ENCODE measurements around the gene ARL15.
"Not testable (repeated sequence)": the region's sequence is repeated elsewhere in the genome, so short reads cannot be mapped to it uniquely, and the experiment has no call there.

Gene ARL15

GRCh38 chr5:53871050-53871449, 439.3 kb downstream of the ARL15 start:
- no peaks in the 10 kb centered on the region for H3K36me3 ChIP-seq (ENCODE audit: insufficient read depth, low read length)
- no peak overlapping the region for H2AFZ ChIP-seq (ENCODE audit: low read length)
- no peaks in the 10 kb centered on the region for H3K9me2 ChIP-seq (replicated peaks; ENCODE audit: low read depth, low read length)
- no peak overlapping the region for H3K9ac ChIP-seq (ENCODE audit: low read depth, low read length, poor library complexity, severe bottlenecking)
- TF ChIP-seq EZH2phosphoT487 (IDR thresholded peaks at IDR 0.05; ENCODE audit: borderline replicate concordance), result no peak
- TF ChIP-seq, protein P1, sequence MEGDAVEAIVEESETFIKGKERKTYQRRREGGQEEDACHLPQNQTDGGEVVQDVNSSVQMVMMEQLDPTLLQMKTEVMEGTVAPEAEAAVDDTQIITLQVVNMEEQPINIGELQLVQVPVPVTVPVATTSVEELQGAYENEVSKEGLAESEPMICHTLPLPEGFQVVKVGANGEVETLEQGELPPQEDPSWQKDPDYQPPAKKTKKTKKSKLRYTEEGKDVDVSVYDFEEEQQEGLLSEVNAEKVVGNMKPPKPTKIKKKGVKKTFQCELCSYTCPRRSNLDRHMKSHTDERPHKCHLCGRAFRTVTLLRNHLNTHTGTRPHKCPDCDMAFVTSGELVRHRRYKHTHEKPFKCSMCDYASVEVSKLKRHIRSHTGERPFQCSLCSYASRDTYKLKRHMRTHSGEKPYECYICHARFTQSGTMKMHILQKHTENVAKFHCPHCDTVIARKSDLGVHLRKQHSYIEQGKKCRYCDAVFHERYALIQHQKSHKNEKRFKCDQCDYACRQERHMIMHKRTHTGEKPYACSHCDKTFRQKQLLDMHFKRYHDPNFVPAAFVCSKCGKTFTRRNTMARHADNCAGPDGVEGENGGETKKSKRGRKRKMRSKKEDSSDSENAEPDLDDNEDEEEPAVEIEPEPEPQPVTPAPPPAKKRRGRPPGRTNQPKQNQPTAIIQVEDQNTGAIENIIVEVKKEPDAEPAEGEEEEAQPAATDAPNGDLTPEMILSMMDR (conservative IDR thresholded peaks at IDR 0.05; ENCODE audit: low read length), result peak; percentile 47
- H4K20me1 ChIP-seq (ENCODE audit: insufficient read depth, low read length, poor library complexity, severe bottlenecking), result no peaks in the 10 kb centered on the region
- no peaks in the 10 kb centered on the region for H3K27me3 ChIP-seq (ENCODE audit: insufficient read depth, low read length, poor library complexity, severe bottlenecking)
- no peaks in the 10 kb centered on the region for H3K79me2 ChIP-seq (ENCODE audit: insufficient read depth, low read length)
- H3F3A ChIP-seq (ENCODE audit: low read depth), result no peaks in the 10 kb centered on the region
- no peak overlapping the region for H3K4me2 ChIP-seq (ENCODE audit: low read depth, low read length, poor library complexity, severe bottlenecking)
- no peaks in the 10 kb centered on the region for H3K9me3 ChIP-seq (ENCODE audit: insufficient read depth, low read depth, low read length)
- no peak overlapping the region for H3K4me3 ChIP-seq (ENCODE audit: low read length, poor library complexity, severe bottlenecking)
- no peaks in the 10 kb centered on the region for H3K4me1 ChIP-seq (ENCODE audit: insufficient read depth, low read length, poor library complexity, severe bottlenecking)

- Histone ChIP-seq H3F3A (ENCODE audit: low read depth) (no peaks in the 10 kb centered on the region), H2AFZ (ENCODE audit: low read length) (no peak overlapping the region), H3K4me1 (ENCODE audit: insufficient read depth, low read length, poor library complexity, severe bottlenecking) (no peaks in the 10 kb centered on the region), H3K4me2 (ENCODE audit: low read depth, low read length, poor library complexity, severe bottlenecking) (no peak overlapping the region), H3K36me3 (ENCODE audit: insufficient read depth, low read length) (no peaks in the 10 kb centered on the region), H3K9me2 (replicated peaks; ENCODE audit: low read depth, low read length) (no peaks in the 10 kb centered on the region), H3K79me2 (ENCODE audit: insufficient read depth, low read length) (no peaks in the 10 kb centered on the region), H4K20me1 (ENCODE audit: insufficient read depth, low read length, poor library complexity, severe bottlenecking) (no peaks in the 10 kb centered on the region), H3K9ac (ENCODE audit: low read depth, low read length, poor library complexity, severe bottlenecking) (no peak overlapping the region), H3K4me3 (ENCODE audit: low read length, poor library complexity, severe bottlenecking) (no peak overlapping the region), H3K9me3 (ENCODE audit: insufficient read depth, low read depth, low read length) (no peaks in the 10 kb centered on the region; the same call in 1 of the 2 replicates), H3K27me3 (ENCODE audit: insufficient read depth, low read length, poor library complexity, severe bottlenecking) (no peaks in the 10 kb centered on the region)
- TF ChIP-seq EZH2phosphoT487 (IDR thresholded peaks at IDR 0.05; ENCODE audit: borderline replicate concordance), result no peak
- TF ChIP-seq, protein P1 (conservative IDR thresholded peaks at IDR 0.05; ENCODE audit: low read length), result no peak
Observed at GRCh38 chr5:53858700-53859456, 451.5 kb downstream of the ARL15 start.

DNA sequence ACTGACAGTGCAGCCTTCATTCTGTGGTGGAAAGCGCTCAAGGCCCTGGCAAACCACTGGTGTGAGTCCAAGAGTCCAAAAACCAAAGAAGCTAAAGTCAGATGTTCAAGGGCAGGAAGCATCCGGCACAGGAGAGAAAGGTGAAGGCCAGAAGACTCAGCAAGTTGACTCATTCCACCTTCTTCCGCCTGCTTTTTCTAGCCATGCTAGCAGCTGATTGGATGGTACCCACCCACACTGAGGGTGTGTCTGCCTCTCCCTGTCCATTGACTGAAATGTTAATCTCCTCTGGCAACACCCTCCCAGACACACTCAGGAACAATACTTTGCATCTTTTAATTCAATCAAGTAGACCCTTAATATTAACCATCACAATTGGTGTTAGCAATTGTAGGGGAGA, 453.9 kb downstream of the ARL15 start:
- Histone ChIP-seq H3K9me2 (replicated peaks; ENCODE audit: low read depth, low read length) (no peaks in the 10 kb centered on the region), H3K79me2 (ENCODE audit: insufficient read depth, low read length) (no peaks in the 10 kb centered on the region), H4K20me1 (ENCODE audit: insufficient read depth, low read length, poor library complexity, severe bottlenecking) (no peaks in the 10 kb centered on the region), H3K4me1 (ENCODE audit: insufficient read depth, low read length, poor library complexity, severe bottlenecking) (no peaks in the 10 kb centered on the region), H2AFZ (ENCODE audit: low read length) (no peak overlapping the region), H3F3A (ENCODE audit: low read depth) (no peaks in the 10 kb centered on the region), H3K4me3 (ENCODE audit: low read length, poor library complexity, severe bottlenecking) (no peak overlapping the region), H3K9ac (ENCODE audit: low read depth, low read length, poor library complexity, severe bottlenecking) (no peak overlapping the region), H3K36me3 (ENCODE audit: insufficient read depth, low read length) (no peaks in the 10 kb centered on the region), H3K27me3 (ENCODE audit: insufficient read depth, low read length, poor library complexity, severe bottlenecking) (no peaks in the 10 kb centered on the region), H3K4me2 (ENCODE audit: low read depth, low read length, poor library complexity, severe bottlenecking) (no peak overlapping the region), H3K9me3 (ENCODE audit: insufficient read depth, low read depth, low read length) (no peaks in the 10 kb centered on the region; the same call in 1 of the 2 replicates)
- TF ChIP-seq EZH2phosphoT487 (IDR thresholded peaks at IDR 0.05; ENCODE audit: borderline replicate concordance), result no peak
- TF ChIP-seq, protein P1 (conservative IDR thresholded peaks at IDR 0.05; ENCODE audit: low read length), result no peak

- H3F3A ChIP-seq (ENCODE audit: low read depth); H3K9ac ChIP-seq (ENCODE audit: low read depth, low read length, poor library complexity, severe bottlenecking); H2AFZ ChIP-seq (ENCODE audit: low read length); H4K20me1 ChIP-seq (ENCODE audit: insufficient read depth, low read length, poor library complexity, severe bottlenecking); H3K4me2 ChIP-seq (ENCODE audit: low read depth, low read length, poor library complexity, severe bottlenecking); H3K9me3 ChIP-seq (ENCODE audit: insufficient read depth, low read depth, low read length); H3K36me3 ChIP-seq (ENCODE audit: insufficient read depth, low read length); H3K9me2 ChIP-seq (replicated peaks; ENCODE audit: low read depth, low read length); H3K79me2 ChIP-seq (ENCODE audit: insufficient read depth, low read length); H3K4me3 ChIP-seq (ENCODE audit: low read length, poor library complexity, severe bottlenecking); H3K4me1 ChIP-seq (ENCODE audit: insufficient read depth, low read length, poor library complexity, severe bottlenecking); H3K27me3 ChIP-seq (ENCODE audit: insufficient read depth, low read length, poor library complexity, severe bottlenecking): not testable (repeated sequence)
Observed at GRCh38 chr5:53836851-53837430, 473.4 kb downstream of the ARL15 start.

All from Loucy (cell line).